HG03457 (cell line): Measurements from ENCODE around the gene ZNF878.

ENCODE experiments used
- ATAC-seq: cut with Tn5 transposase; IDR thresholded peaks from one replicate; pipeline ENCODE4 v1.9.1; 2021; ENCODE audit warnings: moderate number of reproducible peaks; ENCODE audit not compliant: unreplicated experiment

The ZNF878 gene

GRCh38 chr19:12035220-12036172, 17.3 kb downstream of the ZNF878 start, which contains the start of gene ZNF433:
ZNF433 (minus strand) TSS chr19:12035679; CDS start chr19:12035539, 140 bp downstream.
- peak; percentile 76 for ATAC-seq

DNA sequence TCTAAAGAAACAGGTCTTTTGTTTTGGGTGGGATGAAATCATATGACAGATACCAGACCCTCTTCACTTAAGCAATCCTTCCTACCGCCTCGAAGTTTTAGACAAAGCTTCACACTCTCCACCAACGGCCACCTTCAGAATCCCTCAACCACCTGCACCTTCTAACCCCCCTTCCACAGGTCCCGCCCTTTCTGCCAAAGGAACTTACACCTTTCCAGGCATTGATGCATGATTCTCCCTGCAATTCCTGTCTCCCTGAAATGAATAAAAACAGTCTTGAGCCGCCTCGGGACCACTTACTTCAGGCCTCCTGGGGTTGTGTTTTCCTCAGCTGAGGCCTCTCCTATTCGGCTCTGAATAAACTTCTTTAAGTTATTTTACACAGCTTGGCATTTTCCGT, 18.1 kb downstream of the ZNF878 start:
- no peak for ATAC-seq

DNA sequence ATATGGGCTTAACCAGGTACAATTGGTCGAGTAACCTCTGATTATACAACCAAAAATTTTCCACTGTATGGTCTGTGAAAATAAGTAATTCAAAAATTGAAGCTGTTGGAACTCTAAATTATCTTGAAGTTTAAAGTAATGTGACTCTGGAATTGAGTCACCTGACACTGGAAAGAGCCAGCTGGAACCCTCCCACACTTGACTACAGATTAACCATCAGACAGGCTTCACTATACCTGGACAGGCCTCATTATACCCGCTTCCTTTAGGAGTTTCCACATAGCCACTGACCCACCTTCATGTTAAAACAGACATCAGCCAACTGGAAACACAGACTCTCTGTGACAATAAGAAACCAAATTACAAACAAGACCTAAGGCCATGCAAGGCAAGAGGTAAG, 18.6 kb downstream of the ZNF878 start:
- no peak for ATAC-seq

- ATAC-seq: no peak
Measured at GRCh38 chr19:12015753-12016116, 37.0 kb downstream of the ZNF878 start.

DNA sequence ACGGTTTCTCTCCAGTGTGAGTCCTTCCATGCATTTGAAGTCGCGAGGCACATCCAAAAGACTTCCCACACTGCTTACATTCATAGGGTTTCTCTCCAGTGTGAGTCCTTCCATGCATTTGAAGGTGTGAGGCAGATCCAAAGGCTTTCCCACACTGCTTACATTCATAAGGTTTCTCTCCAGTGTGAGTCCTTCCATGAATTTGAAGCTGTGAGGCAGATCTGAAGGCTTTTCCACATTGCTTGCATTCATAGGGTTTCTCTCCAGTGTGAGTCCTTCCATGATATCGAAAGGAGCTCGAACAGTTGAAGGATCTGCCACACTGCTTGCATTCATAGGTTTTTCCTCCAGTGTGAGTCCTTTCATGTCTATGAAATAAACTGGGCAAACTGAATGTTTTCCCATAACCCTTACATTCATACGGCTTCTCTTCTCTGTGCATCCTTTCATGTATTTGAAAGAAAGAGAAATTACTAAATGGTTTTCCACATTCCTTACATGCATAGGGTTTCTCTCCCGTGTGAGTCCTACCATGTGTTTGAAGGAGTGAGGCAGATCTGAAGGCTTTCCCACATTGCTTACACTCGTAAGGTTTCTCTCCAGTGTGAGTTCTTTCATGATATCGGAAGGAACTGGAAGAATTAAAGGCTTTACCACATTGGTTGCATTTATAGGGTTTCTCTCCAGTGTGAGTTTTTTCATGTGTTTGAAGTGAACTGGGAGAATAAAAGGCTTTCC, 37.6 kb downstream of the ZNF878 start:
- no peak for ATAC-seq

DNA sequence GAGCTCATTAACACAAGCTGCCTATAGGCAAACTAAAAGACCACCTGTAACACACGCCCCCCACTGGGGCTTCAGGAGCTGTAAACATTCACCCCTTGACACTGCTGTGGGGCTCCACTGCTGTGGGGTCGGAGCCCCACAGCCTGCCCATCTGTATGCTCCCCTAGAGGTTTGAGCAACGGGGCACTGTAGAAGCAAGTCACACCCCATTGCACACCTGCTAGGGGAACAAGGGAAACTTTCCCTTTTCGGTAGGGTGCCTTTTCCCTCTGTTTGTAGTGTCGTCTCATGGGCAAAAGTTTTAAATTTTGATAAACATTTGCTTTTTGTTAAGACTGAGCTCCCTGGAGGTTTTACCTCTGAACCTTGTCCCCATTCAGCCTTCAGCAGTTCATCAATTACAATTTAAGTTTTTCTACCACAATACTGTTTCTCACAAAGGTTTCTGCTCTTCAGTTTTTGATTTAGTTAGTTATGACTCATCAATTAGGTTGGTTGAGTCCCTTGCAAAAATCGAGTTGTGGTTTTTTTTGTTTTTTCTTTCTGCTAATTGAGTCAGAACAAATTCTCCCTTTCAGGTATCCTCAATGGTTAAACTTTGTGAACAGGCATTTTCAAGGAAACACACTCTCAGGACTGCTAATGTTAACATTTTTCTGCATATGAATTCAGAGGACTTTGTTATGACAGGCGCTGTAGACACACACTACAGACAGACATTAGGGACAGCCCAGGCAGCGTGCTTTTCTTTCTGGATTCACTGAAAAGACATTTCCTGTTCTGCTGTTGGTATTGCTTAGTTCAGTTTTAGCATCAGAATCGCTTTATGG, 52.4 kb downstream of the ZNF878 start:
- no peak for ATAC-seq

- ATAC-seq: no peak
Measured at GRCh38 chr19:11995174-11995573, 57.6 kb downstream of the ZNF878 start.
